Neural crest cell (in vitro differentiated cells): ENCODE results near the gene CETP. TPM values are rescaled to one million over a fixed set of nuclear protein-coding genes. Genes with fewer than 3 reads are reported as not detected.
A peak's percentile ranks its signal among the peaks of the same experiment; 100 is the strongest.
"Not testable (repeated sequence)": the region's sequence is repeated elsewhere in the genome, so short reads cannot be mapped to it uniquely, and the experiment has no call there.

ENCODE experiments used
- DNase-seq: peaks from one replicate; pipeline ENCODE4 v3.0.0; 2021; ENCODE audit warnings: low read depth, mixed read lengths, low spot score
- H3K27ac Mint-ChIP-seq: one replicate; pipeline ENCODE4 v1.8.0; 2021; ENCODE audit warnings: mild to moderate bottlenecking, mixed read lengths; ENCODE audit not compliant: unreplicated experiment
- H3K27me3 Mint-ChIP-seq: 2 replicates; pipeline ENCODE4 v1.8.0; 2021; ENCODE audit warnings: low read depth, mild to moderate bottlenecking, mixed read lengths
- H3K36me3 Mint-ChIP-seq: 2 replicates; pipeline ENCODE4 v1.8.0; 2021; ENCODE audit warnings: low read depth, mild to moderate bottlenecking, mixed read lengths
- H3K4me1 Mint-ChIP-seq: 2 replicates; pipeline ENCODE4 v1.8.0; 2021; ENCODE audit warnings: mixed read lengths
- H3K4me3 Mint-ChIP-seq: one replicate; pipeline ENCODE4 v1.8.0; 2021; ENCODE audit warnings: mild to moderate bottlenecking, mixed read lengths
- H3K9me3 Mint-ChIP-seq: 2 replicates; pipeline ENCODE4 v1.8.0; 2021; ENCODE audit warnings: mixed read lengths
- total RNA-seq: library from RNA; stranded (reverse); gene quantifications from 2 replicates; pipeline ENCODE4 v1.2.1, GENCODE V29; 2021
- TF ChIP-seq, protein P1 (sequence below): fragments of 200-600 bp; sonication (generic); conservative IDR thresholded peaks from 2 replicates; pipeline ENCODE4 v1.5.0; 2021; ENCODE audit warnings: antibody characterized with exemption, mild to moderate bottlenecking

Gene CETP
- total RNA-seq, 1 donor from 2014 or later: not detected

DNA sequence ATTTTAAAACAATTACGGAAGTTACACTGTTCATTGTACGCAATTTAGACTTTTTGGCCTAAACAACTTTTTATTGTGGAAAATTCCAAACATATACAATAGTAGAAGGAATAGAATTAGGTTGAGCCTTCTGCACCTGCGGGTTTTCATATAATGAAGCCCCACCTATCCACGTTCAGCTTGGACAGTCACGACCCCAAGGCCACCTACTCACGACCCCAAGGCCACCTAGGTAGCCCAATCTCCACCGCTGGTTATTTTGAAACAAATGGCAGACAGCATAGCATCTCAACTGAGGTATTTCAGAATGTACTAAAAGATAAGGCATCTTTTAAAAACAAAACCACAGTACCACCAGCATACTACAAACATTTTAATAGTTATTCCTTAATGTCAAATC lies 28.2 kb downstream of the CETP start:
- peaks cover 11% of the 10 kb centered on the region for H3K4me1 Mint-ChIP-seq
- no peaks in the 10 kb centered on the region for H3K36me3 Mint-ChIP-seq
- H3K9me3 Mint-ChIP-seq: no peaks in the 10 kb centered on the region
- TF ChIP-seq, protein P1, sequence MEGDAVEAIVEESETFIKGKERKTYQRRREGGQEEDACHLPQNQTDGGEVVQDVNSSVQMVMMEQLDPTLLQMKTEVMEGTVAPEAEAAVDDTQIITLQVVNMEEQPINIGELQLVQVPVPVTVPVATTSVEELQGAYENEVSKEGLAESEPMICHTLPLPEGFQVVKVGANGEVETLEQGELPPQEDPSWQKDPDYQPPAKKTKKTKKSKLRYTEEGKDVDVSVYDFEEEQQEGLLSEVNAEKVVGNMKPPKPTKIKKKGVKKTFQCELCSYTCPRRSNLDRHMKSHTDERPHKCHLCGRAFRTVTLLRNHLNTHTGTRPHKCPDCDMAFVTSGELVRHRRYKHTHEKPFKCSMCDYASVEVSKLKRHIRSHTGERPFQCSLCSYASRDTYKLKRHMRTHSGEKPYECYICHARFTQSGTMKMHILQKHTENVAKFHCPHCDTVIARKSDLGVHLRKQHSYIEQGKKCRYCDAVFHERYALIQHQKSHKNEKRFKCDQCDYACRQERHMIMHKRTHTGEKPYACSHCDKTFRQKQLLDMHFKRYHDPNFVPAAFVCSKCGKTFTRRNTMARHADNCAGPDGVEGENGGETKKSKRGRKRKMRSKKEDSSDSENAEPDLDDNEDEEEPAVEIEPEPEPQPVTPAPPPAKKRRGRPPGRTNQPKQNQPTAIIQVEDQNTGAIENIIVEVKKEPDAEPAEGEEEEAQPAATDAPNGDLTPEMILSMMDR: no peak
- H3K27ac Mint-ChIP-seq: no peak overlapping the region
- peak overlapping the region; percentile 89 for H3K4me3 Mint-ChIP-seq
- H3K27me3 Mint-ChIP-seq: peaks cover 75% of the 10 kb centered on the region
- DNase-seq: no peak

DNA sequence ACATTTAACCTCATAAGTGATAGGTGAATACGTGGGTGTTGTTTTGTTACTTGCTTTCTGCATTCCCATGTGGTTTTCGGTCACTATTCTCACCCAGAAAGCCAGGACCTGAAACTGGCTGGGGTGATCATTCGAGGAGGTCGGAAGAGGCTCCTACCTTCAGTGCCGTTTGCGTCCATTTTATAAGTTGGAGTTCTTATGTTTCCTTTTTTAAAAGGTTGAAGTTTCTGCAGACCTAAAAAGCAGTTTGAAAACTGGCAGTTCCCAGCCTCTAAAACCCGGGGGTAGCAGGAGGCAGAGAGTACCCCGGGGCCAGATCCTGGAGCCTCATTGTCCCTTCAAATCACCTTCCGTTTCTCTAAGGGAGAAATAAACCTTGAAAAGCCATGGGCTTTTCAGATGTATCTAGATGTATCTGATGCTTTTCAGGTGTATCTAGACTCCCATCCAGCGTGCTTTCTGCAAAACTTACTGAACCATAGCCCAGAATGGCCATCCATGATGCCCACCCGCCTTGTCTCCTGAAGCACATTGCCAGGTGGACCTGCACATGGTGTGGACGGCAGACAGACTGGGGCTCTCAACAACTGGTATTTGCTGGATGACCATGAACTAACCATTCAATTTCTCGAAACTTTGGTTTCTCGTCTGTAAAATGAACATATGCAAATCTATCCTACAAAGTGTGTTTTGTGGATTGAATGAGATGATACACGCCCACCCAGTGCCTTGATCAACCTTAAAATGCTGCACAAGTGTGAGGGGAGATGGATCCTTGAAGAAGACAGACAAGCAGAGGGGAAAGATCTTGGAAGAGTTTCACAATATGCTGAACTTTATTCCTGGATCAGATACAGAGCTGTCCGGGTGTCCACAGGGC lies 28.9 kb downstream of the CETP start:
- H3K4me3 Mint-ChIP-seq: peak overlapping the region; percentile 89
- peaks cover 11% of the 10 kb centered on the region for H3K4me1 Mint-ChIP-seq
- no peak for DNase-seq
- peaks cover 82% of the 10 kb centered on the region for H3K27me3 Mint-ChIP-seq
- no peaks in the 10 kb centered on the region for H3K36me3 Mint-ChIP-seq
- TF ChIP-seq, protein P1: no peak
- H3K27ac Mint-ChIP-seq: no peak overlapping the region
- H3K9me3 Mint-ChIP-seq: no peaks in the 10 kb centered on the region

DNA sequence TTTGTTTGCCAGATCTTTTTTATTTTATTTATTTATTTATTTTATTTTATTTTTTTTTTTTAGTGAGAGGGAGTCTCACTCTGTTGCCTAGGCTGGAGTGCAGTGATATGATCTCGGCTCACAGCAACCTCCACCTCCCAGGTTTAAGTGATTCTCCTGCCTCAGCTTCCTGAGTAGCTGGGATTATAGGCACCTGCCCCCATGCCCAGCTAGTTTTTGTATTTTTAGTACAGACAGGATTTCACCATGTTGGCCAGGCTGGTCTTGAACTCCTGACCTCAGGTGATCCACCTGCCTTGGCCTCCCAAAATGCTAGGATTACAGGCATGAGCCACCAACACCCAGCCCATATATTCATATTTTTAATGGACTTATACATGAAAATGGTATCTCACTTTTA lies 30.7 kb downstream of the CETP start:
- not testable (repeated sequence) for DNase-seq, H3K9me3 Mint-ChIP-seq, H3K4me3 Mint-ChIP-seq, H3K27ac Mint-ChIP-seq, H3K36me3 Mint-ChIP-seq
- Mint-ChIP-seq H3K4me1 (peaks cover 11% of the 10 kb centered on the region), H3K27me3 (peaks cover 84% of the 10 kb centered on the region)

DNA sequence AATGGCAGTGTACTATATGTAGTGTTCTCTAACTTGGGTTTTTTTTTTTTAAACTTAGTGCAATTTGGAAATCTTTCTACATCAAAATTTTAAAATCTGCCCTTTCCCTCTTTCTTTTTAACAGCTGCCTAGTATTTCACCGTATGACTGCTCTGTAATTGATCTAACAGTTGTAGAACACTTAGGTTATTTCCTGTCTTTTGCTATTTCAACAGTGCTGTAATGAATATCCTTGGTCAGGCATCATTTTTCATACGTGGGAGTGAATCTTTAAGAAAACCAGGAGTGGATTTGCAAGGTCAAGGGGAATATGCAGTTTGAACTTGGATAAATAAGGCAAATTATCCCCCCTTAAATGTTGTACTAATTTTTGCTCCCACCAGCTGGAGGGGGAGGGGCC lies 31.5 kb downstream of the CETP start:
- peaks cover 11% of the 10 kb centered on the region for H3K4me1 Mint-ChIP-seq
- H3K27me3 Mint-ChIP-seq: peaks cover 76% of the 10 kb centered on the region
- no peaks in the 10 kb centered on the region for H3K9me3 Mint-ChIP-seq
- H3K4me3 Mint-ChIP-seq: no peak overlapping the region
- DNase-seq: no peak
- no peak overlapping the region for H3K27ac Mint-ChIP-seq
- TF ChIP-seq, protein P1: no peak
- H3K36me3 Mint-ChIP-seq: no peaks in the 10 kb centered on the region

DNA sequence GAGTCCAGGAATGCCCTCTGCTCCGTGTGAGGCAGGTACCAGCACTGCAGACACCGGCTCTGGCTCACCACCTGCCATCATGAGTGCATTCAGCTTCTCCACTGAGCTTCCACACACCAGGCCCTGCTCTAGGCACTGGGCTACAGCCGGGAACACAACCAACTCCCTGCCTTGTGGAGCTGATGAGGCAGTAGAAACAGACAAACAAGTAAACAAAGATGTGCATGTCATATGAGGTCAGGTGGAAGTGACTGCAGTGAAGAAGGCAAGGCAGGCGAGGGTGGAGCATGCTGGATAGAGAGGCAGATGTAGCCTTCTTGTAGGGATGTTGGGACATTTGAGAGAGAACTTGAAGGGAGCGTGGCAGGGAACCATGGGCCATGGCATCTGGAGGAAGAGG lies 32.6 kb downstream of the CETP start:
- Mint-ChIP-seq H3K36me3 (no peaks in the 10 kb centered on the region), H3K4me3 (no peak overlapping the region), H3K4me1 (peaks cover 10% of the 10 kb centered on the region), H3K27ac (peak overlapping the region; percentile 28), H3K9me3 (no peaks in the 10 kb centered on the region), H3K27me3 (peaks cover 65% of the 10 kb centered on the region)
- TF ChIP-seq, protein P1: no peak
- no peak for DNase-seq

DNA sequence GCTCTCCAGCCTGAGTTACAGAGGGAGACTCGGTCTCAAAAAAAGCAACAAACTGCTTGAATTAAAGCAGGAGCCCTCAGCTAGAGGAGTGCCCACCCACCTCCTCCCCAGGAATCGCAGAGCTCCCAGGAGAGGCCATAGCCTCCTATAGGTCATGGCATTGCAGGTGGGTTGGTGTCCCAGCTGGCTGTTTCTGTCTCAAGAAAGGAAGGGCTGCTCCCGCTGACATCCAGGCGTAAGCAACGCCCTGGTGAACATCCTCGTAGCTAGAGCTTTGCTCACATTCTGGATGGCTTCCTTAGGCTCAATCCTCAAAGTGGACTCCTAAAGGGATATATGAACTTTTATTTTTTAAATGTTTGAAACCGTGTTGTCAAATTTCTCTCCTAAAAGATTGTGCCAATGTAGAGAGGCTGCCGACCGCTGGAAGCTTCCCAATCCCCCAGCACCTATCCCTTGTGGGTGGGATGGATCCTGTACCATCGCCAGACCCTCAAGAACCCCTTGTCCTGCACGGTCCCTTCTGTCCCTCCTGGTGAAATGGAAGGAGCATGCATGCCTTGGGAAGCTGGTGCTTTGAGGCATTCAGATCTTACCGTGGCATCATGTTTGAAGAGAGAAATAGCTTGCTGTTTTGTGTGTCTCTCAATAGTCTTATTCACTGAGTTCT lies 33.5 kb downstream of the CETP start:
- Mint-ChIP-seq H3K9me3 (no peaks in the 10 kb centered on the region), H3K4me3 (no peak overlapping the region), H3K27me3 (peaks cover 56% of the 10 kb centered on the region), H3K36me3 (no peaks in the 10 kb centered on the region), H3K4me1 (peaks cover under 1% of the 10 kb centered on the region), H3K27ac (no peak overlapping the region)
- DNase-seq: no peak
- TF ChIP-seq, protein P1: no peak
